NCI-H146 treated with DMSO at 0.1 percent for 48 hours (cell line): ENCODE data around the gene CIITA.
"Not testable (repeated sequence)": the region's sequence is repeated elsewhere in the genome, so short reads cannot be mapped to it uniquely, and the experiment has no call there.

Experiments used
- DNase-seq: peaks from one replicate; lab custom pipeline; 2025; ENCODE audit not compliant: unreplicated experiment; lab: John Stamatoyannopoulos, UW

Gene CIITA

GRCh38 chr16:10951026-10951425, 74.0 kb downstream of the CIITA start:
- DNase-seq: no peak

GRCh38 chr16:10954903-10955302, 77.9 kb downstream of the CIITA start:
- no peak for DNase-seq

- no peak for DNase-seq
These were observed 80.9 kb downstream of the CIITA start for GRCh38 chr16:10957771-10958482.

- no peak for DNase-seq
These were observed 82.2 kb downstream of the CIITA start for GRCh38 chr16:10959161-10959560.

- no peak for DNase-seq
These were observed 84.2 kb downstream of the CIITA start for GRCh38 chr16:10961231-10961630.

GRCh38 chr16:10964039-10964890, 87.3 kb downstream of the CIITA start:
- peak; percentile 17 for DNase-seq

- no peak for DNase-seq
These were observed 87.9 kb downstream of the CIITA start for GRCh38 chr16:10964891-10965326.

GRCh38 chr16:10965440-10966061, 88.5 kb downstream of the CIITA start:
- no peak for DNase-seq

GRCh38 chr16:10966129-10966528, 89.1 kb downstream of the CIITA start:
- no peak for DNase-seq

GRCh38 chr16:10966559-10966958, 89.6 kb downstream of the CIITA start:
- not testable (repeated sequence) for DNase-seq

GRCh38 chr16:10967986-10968385, 91.0 kb downstream of the CIITA start:
- no peak for DNase-seq

GRCh38 chr16:10968498-10968897, 91.5 kb downstream of the CIITA start:
- DNase-seq: no peak

- no peak for DNase-seq
These were observed 92.6 kb downstream of the CIITA start for GRCh38 chr16:10969615-10970014.

- no peak for DNase-seq
These were observed 93.1 kb downstream of the CIITA start for GRCh38 chr16:10970065-10970464.

- DNase-seq: peak; percentile 60
These were observed 94.6 kb downstream of the CIITA start for GRCh38 chr16:10971560-10971961.

GRCh38 chr16:10972108-10972818, 95.3 kb downstream of the CIITA start:
- DNase-seq: no peak

GRCh38 chr16:10972819-10973464, 95.9 kb downstream of the CIITA start:
- DNase-seq: no peak

GRCh38 chr16:10976634-10977033, 99.6 kb downstream of the CIITA start:
- DNase-seq: no peak

- no peak for DNase-seq
These were observed 101.1 kb downstream of the CIITA start for GRCh38 chr16:10978124-10978523.

- DNase-seq: no peak
These were observed 102.0 kb downstream of the CIITA start for GRCh38 chr16:10978871-10979446.
